CD4-positive, alpha-beta T cell treated with Interleukin-6 at 100 ng/mL for 8 hours (primary cell): ENCODE results near the gene NAALADL1.

Experiments
- DNase-seq: peaks from one replicate; pipeline ENCODE4 v3.0.0-alpha.2; 2020; ENCODE audit warnings: mixed read lengths, low spot score

The NAALADL1 gene, protein sequence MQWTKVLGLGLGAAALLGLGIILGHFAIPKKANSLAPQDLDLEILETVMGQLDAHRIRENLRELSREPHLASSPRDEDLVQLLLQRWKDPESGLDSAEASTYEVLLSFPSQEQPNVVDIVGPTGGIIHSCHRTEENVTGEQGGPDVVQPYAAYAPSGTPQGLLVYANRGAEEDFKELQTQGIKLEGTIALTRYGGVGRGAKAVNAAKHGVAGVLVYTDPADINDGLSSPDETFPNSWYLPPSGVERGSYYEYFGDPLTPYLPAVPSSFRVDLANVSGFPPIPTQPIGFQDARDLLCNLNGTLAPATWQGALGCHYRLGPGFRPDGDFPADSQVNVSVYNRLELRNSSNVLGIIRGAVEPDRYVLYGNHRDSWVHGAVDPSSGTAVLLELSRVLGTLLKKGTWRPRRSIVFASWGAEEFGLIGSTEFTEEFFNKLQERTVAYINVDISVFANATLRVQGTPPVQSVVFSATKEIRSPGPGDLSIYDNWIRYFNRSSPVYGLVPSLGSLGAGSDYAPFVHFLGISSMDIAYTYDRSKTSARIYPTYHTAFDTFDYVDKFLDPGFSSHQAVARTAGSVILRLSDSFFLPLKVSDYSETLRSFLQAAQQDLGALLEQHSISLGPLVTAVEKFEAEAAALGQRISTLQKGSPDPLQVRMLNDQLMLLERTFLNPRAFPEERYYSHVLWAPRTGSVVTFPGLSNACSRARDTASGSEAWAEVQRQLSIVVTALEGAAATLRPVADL

DNA sequence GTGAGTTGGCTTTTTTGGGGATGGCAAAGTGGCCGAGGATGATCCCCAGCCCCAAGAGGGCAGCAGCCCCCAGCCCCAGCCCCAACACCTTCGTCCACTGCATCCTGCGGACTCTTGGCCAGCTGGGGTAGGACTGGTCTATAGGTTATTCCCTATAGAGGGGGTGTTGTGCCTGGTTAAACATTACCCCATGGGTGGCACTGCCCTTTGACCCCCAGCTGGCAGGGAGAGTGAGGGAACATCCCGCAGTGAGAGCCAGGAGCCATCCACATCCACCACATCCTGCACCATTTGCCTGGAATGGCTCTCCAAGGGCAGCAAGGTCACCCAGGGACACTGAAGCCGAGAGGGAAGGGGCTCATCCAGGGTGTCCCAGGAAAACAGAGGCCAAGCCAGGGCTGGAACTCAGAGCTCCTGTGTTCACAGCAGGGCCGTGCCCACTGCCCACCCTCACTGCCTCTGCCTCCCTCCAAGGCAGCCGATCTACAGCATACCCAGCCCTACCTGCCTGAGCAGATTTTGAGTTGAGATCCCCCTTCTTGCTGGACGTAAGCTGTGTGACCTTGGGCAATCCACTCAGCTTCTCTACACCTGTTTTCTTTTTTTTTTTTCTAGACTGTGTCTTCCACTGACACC lies at the start of gene NAALADL1:
Gene NAALADL1, minus strand, starts transcription at position 135 of the 636 bp plus-strand sequence. Its CDS starts 32 bp downstream, at position 103.
- no peak for DNase-seq

GRCh38 chr11:65107751-65108468 lies 49.6 kb upstream of the NAALADL1 start:
- no peak for DNase-seq

GRCh38 chr11:65107078-65107477 lies 48.7 kb upstream of the NAALADL1 start:
- DNase-seq, result no peak

DNA sequence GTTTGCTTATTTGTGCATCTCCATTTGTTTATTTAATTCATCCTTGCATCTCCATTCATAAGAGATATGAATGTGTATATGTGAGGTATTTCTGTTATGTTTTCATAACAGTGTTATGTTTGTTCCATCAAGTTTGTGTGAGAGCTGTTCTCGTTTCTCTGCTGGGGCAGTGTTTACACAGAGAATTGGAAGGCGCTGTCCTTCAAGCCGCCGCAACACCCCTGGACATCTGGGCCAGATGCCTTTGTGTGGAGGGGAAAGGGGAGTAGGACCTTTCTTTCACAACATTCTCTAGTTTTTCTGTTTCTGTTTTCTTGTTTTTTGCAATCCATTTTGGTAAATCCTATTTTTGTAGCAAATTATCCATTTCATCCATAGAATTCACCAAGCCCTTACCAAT lies 46.3 kb upstream of the NAALADL1 start:
- DNase-seq, result no peak

DNA sequence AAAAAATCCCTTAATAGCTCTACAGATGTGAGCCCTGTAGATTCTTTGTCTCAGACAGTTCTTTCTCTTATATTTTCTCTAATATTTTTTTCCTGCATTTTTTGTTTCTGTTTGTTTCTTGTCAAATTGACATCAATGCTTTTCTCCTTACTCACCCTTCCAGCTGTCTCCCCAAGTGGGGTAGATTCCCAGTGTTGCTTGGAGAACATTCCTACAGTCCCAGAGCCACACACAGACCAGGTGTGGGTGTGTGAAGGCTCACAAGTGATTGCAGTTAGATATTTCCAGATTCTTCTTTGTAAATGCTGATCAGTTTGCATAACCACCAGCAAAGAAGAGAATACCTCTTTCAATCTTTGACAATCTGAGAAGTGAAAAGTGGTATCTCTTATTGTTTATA lies 45.1 kb upstream of the NAALADL1 start:
- DNase-seq, result no peak

DNA sequence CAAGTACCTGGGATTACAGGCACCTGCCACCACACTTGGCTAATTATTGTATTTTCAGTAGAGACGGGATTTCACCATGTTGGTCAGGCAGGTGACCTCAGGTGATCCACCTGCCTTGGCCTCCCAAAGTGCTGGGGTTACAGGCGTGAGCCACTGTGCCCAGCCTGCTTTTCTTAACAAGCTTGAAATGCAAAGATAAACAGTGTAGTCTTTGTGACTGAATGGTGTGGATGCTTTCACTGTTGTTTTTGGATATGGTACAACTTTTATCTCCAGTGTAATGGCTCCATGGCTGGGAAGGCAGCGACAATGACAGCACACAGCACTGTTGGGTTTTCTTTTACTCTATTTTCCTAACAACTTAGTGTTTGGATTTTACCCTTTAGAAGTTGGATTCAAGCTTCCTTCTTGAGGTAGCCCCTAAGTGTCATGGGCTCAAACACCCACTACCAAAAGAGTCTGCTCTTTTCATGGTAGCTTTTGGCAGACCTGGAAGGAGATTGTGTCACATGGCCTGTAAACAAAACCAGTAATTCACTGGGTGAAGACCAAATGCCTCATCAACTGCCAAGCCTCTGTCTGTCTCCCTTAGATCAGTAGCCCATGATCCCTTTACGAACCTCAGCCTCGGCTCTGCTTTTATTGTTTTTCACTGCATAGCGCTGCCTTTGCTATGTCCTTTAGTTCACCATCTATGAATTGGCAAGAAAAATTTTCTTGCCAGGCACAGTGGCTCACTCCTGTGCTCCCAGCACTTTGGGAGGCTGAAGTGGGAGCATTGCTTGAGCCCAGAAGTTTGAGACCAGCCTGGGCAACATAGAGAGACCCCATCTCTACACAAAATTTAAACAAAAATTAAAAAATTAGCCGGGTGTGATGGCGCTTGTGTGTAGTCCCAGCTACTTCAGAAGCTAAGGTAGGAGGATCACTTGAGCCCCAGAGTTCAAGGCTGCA lies 44.1 kb upstream of the NAALADL1 start:
- no peak for DNase-seq

GRCh38 chr11:65100674-65101350 lies 42.5 kb upstream of the NAALADL1 start:
- no peak for DNase-seq

GRCh38 chr11:65096926-65097325 lies 38.6 kb upstream of the NAALADL1 start:
- no peak for DNase-seq

DNA sequence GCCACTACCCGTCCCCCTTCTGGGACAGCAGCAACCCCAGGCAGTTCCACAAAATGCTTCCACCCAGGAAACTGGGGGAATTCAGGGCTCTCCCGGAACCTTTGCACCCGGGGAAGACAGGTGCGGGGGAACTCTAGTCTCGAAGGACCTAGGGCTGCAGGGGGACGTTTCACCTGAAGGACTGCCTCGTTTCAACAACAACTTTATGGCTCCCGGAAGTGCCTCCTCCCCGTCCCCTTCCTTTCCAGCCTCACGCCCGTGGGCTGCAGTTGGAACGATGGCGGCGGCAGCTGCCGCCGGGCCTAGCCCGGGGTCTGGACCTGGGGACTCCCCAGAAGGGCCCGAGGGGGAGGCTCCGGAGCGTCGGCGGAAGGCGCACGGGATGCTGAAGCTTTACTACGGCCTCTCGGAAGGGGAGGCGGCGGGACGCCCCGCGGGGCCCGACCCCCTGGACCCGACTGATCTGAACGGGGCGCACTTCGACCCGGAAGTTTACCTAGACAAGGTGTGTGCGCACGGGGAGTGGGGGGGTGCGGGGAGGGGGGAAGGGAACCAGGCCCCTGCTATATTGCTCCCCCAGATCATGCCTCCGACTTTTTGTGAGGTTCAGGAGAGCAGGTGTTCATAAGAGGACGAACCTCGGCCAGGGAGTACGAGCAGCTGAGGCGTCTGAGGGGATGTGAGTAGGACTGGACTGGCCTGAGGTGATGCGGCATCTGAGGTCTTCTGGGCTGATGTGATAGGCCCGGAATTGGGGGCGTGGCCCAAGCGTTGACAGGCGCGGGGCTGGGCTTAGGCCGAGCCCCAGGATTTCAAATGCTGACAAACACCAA lies 37.8 kb upstream of the NAALADL1 start, which contains the start of gene VPS51:
Gene VPS51, plus strand, starts transcription at position 241 of the 833 bp plus-strand sequence. Its CDS starts 37 bp downstream, at position 278.
- peak; percentile 86 for DNase-seq

DNA sequence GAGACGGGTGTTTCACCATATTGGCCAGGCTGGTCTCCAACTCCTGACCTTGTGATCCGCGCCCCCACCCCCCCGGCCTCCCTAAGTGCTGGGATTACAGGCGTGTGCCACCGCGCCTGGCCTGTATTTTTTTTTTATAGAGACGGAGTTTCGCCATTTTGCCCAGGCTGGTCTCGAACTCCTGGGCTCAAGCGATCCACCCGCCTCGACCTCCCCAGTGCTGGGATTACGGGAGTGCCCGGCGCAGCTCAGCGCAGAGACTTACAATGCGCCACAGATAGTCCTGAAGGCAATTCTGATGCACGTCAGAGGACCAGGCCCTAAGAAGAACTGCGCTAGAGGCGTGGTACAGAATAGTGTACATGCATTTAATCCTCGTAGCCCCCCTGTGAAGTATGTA lies 37.1 kb upstream of the NAALADL1 start:
- no peak for DNase-seq

DNA sequence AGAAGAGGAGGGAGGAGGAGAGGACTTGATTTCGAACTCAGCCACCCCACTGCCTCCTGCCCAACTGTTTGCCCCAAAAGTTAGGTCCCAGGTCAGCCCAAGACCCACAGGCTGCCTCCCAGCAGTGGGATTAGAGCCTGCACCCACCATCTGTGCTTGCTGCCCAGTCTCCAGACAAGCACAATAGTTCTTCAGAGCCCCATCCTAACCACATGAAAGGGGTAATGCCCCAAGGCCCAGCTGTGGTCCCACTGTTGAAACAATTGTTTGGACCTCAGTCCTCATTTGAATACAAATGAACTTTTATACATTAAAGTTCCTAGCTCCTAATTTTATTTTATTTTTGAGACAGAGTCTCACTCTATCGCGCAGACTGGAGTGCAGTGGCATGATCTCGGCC lies 32.3 kb upstream of the NAALADL1 start:
- DNase-seq, result no peak

- no peak for DNase-seq
Measured at GRCh38 chr11:65089621-65090020, 31.3 kb upstream of the NAALADL1 start.

GRCh38 chr11:65087827-65088226 lies 29.5 kb upstream of the NAALADL1 start:
- no peak for DNase-seq

- no peak for DNase-seq
Measured at GRCh38 chr11:65087216-65087615, 28.9 kb upstream of the NAALADL1 start.

DNA sequence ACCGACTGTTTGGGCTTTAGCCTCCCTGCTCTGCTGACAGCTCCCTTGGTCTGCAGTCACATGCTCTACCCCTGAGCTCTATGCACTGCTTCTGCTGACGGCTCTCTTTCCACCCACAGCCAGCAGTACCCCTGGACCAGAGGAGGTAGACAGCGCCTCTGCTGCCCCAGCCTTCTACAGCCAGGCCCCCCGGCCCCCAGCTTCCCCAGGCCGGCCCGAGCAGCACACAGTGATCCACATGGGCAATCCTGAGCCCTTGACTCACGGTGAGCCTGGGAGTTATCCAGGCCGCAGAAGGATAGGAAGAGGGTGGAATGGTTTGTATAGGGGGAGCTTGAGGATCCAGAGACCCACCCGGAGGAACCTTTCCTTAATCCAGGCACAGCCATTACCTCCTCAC lies 28.5 kb upstream of the NAALADL1 start:
- DNase-seq, result no peak

DNA sequence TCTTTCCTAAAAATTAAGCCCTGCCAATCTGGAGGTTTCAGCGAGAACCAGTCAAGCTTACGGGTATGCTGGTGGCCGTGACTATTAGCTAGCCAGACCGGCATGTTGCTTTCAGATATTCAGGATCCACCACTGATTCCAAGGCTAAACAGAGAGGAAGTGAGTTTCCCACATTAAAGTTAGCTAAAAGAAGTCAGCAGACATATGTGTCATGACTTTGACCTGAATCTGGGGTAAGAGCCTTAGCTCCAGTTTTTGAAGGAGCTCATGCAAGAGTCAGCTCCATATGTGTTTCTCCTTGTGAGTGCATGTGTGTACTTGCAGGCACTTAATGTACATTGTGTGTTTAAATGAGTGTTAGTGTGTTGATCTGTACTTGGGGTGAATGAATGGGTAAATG lies 27.1 kb upstream of the NAALADL1 start:
- no peak for DNase-seq

GRCh38 chr11:65084598-65085375 lies 26.4 kb upstream of the NAALADL1 start:
- DNase-seq, result no peak

GRCh38 chr11:65083834-65084597 lies 25.7 kb upstream of the NAALADL1 start, which contains the start of the genes CDCA5 and ZFPL1:
Gene CDCA5, minus strand, starts transcription at chr11:65084040. Its CDS starts 62 bp downstream, at chr11:65083978.
Gene ZFPL1, plus strand, starts transcription at chr11:65084222. Its CDS starts 477 bp downstream, at chr11:65084699.
- peak; percentile 95 for DNase-seq
